GM23248 (cell line): ENCODE results near the gene RAB3IL1.

Experiments used
- EZH2 ChIP-seq: fragments of 200-600 bp; sonication (generic); IDR thresholded peaks from 2 replicates; pipeline ENCODE4 v1.6.1; 2018; ENCODE audit warnings: antibody characterized with exemption, mild to moderate bottlenecking; ENCODE audit not compliant: insufficient read depth, poor library complexity, severe bottlenecking
- EZH2phosphoT487 ChIP-seq: fragments of 200-600 bp; sonication (generic); IDR thresholded peaks from 2 replicates; pipeline ENCODE4 v1.6.1; 2018; ENCODE audit warnings: antibody characterized with exemption, moderate library complexity, mild to moderate bottlenecking, low read depth; ENCODE audit not compliant: insufficient read depth

GRCh38 chr11:61923166-61924063 is 6.0 kb upstream of the RAB3IL1 start:
- TF ChIP-seq EZH2 (no peak), EZH2phosphoT487 (no peak)
